NCI-H2107 treated with DMSO at 0.1 percent for 48 hours (cell line): Measurements from ENCODE around the gene IFRD2.
A peak's percentile ranks its signal among the peaks of the same experiment; 100 is the strongest.

Experiments used
- DNase-seq: peaks from one replicate; lab custom pipeline; 2025; ENCODE audit not compliant: unreplicated experiment; lab: John Stamatoyannopoulos, UW

The IFRD2 gene, protein sequence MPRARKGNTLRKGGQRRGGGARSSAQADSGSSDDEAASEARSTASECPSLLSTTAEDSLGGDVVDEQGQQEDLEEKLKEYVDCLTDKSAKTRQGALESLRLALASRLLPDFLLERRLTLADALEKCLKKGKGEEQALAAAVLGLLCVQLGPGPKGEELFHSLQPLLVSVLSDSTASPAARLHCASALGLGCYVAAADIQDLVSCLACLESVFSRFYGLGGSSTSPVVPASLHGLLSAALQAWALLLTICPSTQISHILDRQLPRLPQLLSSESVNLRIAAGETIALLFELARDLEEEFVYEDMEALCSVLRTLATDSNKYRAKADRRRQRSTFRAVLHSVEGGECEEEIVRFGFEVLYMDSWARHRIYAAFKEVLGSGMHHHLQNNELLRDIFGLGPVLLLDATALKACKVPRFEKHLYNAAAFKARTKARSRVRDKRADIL

DNA sequence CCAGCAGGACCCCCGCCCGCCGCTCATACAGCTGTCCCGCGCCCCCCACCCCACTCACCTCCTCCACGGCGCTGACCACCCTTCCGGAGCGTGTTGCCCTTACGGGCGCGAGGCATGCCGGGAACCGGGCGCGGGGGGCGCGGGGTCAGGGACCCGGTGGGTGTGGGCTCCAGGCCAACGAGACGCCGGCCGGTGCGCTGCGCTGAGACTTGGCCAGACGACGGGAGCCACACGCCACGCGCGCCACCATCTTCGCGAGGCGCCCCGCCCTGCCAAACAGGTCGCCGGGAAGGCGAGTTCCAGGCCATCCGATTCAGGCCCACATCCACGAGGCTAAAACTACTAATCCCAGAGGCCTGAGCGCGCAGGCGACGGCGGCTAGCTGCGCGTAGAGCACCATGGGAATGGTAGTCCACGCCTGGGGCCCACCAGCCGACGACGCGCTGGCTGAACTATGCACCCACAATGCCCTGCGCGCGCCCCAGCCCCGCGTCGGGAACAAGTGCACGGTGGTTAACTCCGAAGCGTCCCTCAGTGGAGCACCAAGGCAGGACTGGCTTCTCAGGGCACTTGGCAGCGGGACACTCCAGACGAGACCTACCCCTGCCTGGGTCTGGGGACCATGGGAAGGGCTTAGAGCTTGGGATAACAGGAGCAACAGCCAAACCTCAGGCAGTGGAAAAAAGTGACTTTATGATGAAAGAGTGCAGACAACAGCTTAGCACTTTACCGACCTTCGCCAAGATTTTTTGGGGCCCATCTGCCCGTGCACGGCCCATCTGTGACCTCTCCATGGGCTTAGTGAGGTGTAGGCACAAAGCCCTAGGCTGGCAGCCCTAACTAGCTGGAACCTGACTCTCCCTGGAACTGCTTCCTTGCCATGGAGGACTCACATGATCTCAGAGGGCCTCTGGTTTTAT lies at the start of gene IFRD2:
IFRD2 (minus strand) TSS at position 271 of the 920 bp plus-strand sequence; CDS start at position 116, 155 bp downstream.
- DNase-seq, result peak; percentile 65

DNA sequence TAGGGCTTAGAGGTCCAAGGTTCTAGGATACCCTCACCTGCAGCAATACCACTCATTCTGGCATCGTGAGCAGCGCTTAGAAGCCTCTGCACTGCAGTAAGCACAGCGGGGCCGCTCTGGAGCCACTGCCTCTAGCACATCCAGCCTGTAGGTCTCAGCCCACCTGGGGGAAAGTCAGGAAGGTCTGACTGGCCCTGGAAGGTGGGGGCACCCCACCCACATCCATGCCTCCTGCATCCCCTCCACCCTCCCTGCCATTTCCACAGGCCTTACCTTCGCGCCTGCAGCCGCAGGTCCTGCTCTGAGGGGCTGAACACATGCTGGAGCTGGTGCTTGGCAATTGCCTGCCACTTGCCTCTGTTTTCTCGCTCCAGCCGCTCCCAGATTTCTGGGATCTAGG lies 49.3 kb upstream of the IFRD2 start:
- no peak for DNase-seq

DNA sequence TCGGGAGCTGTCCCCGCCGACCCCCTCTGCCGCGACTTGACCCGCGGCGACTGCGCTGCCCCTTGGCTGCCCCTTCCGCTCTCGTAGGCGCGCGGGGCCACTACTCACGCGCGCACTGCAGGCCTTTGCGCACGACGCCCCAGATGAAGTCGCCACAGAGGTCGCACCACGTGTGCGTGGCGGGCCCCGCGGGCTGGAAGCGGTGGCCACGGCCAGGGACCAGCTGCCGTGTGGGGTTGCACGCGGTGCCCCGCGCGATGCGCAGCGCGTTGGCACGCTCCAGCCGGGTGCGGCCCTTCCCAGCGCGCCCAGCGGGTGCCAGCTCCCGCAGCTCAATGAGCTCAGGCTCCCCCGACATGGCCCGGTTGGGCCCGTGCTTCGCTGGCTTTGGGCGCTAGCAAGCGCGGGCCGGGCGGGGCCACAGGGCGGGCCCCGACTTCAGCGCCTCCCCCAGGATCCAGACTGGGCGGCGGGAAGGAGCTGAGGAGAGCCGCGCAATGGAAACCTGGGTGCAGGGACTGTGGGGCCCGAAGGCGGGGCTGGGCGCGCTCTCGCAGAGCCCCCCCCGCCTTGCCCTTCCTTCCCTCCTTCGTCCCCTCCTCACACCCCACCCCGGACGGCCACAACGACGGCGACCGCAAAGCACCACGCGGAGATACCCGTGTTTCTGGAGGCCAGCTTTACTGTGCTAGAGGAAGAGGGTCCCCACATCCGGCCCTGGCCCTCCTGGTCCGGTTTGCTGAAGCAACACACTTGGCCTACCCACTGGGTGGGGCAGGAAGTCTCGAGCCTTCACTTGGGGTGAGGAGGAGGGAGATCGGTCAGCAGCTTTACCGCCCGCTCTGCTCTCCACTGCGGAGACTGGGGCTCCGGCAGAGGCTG lies 48.5 kb upstream of the IFRD2 start, which contains the start of gene RASSF1:
RASSF1 (minus strand) TSS at position 389 of the 882 bp plus-strand sequence; CDS start at position 358, 31 bp downstream.
- DNase-seq, result no peak

DNA sequence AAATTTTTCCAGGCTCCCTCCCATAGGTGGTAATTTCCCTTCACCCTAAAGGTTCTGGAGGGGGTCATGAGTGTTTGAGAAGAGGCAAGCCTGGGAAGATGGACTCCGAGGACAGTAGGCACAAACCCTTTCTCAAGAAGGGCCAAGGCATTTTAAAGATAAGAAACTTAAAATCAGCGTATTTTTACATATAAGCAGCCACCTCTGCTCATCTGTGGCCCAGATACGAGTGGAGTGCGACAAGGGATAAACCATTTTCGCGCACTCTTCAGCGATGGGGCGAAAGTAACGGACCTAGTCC lies 47.9 kb upstream of the IFRD2 start:
- DNase-seq, result no peak

DNA sequence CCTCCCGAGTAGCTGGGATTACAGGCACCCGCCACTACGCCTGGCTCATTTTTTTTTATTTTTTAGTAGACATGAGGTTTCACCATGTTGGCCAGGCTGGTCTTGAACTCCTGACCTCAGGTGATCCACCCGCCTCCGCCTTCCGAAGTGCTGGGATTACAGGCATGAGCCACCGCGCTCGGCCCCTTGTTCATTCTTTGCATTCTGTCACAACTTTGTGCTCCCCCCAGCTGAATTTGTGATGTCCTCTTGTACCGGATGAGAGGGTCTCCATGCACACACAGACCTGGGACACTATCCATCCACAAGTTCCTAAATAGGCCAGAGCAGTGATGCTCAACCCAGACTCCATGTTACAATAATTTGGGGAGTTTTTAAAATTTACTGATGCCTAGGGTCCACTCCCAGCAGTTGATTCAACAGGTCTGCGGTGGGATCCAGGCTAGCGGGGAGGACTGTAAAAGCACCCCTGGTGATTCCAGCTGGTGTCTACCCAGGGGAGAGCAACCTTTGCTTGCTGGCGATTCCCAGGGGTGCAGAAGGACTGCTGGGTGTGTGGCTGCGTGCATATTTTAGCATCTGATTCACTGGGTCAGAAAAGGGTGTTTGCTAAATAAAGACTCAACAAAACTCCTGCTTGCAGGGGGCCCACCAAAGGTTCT lies 47.4 kb upstream of the IFRD2 start:
- no peak for DNase-seq

DNA sequence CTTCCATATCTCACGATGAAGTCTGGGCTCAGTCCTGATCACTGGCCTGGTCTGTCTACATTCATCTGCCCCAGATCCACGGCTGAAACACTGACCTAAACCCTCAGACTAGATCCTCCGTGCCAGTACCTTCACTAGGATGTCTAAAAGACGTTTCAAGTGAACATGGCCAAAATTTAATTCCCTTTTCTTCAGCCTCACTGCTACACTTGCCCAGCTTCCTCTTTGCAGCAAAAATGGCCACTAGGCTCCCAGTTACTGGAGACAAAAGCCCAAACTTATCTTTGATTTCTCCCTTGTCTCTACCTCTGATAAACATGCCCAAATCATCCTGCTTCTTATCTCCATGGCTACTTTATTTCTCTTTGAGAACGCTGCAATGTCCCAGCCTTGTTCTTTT lies 46.7 kb upstream of the IFRD2 start:
- no peak for DNase-seq

DNA sequence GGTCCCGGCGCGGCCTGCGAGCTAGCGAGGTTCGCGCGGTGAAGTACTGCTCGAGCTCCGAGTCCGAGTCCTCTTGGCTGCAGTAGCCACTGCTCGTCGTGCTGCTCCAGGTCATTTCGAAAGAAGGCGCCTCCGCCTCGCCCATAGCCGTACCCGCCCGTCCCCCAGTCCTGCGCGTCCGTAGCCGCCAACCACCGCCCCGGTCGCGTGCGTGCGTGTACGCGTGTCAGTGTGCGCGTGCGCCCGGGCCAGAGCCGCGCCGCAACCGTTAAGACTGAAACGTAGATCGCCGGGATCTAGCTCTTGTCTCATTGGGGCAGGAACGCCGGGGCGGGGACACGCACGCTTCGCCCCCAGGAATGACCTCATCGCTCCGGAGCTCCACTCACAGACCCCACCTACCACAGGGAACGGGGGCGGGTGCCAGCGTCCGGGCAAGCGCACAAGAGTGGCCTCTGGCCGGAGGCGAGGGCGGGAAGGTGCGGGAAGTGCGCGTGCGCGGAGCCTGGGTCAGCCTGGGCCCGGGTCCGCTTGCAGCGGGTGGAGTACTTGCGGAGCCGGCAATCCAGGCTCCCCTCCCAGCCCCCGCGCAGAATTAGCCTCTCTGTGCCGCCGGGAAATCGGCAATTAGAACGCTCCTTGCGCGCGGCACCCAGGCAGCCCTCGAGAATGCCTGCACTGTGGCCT lies 45.1 kb upstream of the IFRD2 start:
- DNase-seq, result peak; percentile 84

DNA sequence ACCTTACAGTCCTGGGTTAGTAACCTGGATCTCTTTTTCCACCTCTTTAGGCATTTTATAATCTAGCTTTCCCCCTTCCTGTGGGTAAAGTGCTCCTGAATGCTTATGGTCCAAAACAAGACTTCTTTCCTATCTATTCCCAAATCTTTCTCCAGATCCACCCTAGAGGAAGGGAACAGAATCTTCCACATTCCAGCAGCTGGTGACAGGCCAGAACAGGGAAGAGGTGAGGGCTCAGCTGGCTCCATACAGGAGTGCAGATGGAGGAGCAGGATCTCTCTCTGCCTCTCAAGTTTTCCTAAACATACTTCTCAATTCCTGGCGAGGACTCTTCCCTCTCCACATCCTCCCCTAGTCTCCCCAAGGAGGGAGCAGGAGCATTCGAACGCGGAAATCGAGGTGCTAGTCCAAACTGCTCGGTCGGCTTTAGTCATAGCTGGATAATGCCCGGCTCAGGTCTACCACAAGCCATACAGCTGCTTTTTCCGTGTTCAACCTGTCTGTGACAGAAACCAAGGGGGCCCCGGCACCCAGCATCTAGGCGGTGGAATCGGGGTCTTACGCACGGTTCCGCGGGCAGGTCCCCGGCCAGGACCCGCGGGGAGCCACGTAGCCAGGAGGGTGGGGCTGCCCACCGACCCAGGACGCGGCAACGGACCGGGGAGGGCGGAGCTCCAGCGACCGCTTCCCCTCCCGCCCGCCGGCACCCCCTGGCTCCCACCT lies 44.4 kb upstream of the IFRD2 start:
- DNase-seq, result no peak

DNA sequence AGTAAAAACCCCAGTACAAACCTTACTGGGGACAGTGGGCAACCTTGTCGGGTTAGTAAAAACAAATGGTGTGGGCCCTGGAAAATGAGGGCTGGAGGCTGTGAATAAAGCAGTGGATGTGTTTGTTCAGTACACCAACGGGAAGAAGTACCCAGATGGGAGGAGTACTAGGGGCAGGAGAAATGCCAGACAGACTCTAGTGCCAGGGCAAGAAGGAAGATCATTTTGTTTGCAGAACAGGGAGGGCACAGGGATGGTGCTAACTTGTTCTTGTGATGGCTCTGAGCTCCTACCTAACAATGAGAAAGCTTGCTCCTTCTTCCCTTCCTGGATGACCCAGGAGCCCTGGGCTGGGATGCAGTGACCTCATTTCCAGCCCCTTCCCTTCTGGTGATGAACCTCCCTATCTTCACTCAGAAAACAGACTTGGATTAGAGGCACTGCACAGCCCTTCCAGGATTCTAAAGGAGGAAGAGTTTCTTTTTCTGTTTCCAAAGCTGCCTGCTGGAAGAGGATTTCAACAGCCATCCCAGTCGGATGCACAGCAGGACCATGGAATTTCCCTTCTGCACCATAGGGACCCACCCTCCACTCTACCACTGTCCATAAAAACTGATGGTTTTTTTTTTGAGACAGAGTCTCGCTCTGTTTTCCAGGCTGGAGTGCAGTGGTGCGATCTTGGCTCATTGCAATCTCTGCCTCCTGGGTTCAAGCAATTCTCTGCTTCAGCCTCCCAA lies 42.3 kb upstream of the IFRD2 start:
- DNase-seq, result no peak

DNA sequence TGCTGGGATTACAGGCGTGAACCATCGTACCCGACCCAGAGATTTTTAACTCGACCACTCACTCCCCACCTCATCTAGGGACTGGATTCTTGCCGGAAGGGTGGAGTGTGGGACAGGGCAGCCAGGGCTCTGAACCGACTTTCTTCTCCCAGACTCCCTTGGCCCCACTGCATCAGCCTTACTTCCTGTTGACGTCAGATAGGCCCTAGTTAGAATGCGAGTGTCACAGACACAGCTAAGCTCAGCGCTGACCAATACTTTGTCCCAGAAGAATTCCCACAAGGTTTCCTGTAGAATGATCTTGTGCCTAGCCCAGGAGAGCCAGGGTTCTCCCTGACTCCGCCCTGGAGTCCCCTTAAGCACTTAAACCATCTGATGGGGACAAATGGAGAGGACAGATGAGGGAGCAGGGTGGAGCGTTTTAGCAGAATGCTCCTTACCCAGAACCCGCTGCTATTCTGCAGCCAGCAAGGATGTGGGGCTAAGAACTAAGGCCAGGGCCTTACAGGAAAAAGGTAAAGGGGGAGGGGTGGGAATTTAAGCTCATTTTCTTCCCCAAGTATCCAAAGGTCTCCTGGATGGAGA lies 41.6 kb upstream of the IFRD2 start:
- no peak for DNase-seq

DNA sequence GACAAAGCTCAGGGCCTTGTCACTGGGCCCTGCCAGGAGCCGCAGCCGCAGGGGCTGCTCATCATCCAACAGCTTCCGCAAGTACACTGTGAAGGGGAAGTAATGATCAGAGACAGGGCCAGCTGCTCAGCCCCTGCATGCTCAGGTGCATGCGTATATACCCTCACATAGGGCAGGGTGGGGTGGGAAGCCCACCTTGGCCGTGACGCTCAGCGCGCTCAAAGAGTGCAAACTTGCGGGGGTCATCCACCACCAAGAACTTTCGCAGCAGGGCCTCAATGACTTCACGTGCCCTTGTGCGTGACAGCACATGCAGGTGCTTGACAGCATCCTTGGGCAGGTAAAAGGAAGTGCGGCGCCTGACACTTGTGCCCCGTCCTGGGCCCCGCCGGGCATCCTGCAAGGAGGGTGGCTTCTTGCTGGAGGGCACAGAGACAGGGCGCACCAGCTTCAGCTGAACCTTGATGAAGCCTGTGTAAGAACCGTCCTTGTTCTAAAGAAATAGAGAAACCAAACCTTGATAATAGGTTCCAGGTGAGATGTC lies 39.2 kb upstream of the IFRD2 start:
- DNase-seq, result no peak

DNA sequence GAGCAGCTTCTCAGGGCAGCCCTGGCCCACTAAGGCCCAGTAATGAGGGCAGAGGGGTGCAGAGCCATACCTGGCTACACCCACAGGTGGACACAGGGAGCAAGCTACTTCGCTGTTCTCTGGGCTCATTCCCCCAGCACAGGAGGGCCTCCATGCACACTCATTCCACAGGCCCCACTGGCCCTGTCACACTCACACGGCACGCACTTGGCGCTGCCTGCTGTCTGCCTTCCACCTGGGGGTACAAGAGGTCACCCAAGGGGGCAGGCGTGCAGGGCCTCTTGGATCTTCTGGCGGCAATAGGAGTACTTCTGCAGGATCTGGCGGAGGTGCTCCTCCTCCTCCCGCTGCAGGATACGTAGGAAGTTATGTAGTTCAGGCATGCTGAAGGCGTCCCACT lies 38.1 kb upstream of the IFRD2 start:
- no peak for DNase-seq

DNA sequence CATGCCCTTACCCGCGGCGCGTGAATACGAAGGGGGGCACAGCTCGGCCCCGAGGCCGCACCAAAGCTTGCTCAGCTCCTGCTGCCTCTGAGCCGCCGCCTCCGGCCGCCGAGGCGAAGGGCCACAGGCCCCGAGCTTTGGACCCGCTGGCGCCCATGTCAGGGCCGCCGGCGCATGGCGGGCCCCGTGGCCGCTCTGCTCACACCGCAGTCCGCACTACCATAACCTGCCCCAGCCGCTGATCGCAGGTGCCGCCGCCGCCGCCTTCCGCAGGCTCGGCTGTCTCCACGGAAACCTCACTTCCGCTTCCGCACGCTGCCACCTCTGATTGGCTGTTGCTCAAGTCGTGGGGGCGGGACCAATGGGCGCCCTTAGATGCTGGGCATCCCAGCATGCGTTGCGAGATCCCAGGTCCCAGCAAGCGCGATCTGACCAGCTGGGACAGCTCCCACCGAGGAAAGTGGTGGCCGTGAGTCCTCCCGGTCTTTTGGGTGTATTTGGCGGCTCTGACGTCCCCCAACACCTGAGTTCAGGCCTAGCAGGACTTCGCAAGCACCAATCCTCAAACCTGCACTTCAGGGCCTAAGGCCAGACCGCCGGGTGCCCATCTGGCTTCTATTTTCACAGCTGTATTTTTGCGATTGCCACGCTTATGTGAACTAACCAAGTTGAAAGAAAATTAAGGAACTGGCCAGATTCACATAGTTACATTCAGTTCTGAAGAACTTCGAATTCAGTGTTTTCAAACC lies 35.9 kb upstream of the IFRD2 start, which contains the start of gene TUSC2:
TUSC2 (minus strand) TSS at position 281 of the 749 bp plus-strand sequence; CDS start at position 157, 124 bp downstream.
- peak; percentile 78 for DNase-seq

DNA sequence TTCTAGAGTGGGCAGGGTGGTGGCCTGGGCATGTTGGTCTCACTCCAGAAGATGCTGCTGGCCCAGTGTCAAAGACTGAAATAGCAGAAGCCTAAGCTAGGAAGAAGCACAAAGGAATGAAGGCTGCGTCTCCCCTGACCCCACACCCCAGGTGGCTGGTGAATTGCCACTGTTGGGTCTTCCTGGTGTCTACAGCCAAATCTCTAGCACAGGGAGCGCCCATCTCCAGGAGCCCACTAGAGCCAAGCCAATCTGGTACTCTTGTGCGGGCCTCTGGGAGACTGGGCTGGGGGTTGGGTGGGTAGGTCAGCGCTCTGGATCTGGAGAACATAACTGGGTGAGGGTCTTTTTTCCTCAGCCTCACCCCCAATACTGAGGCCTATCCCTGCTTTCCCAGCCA lies 34.9 kb upstream of the IFRD2 start:
- no peak for DNase-seq

DNA sequence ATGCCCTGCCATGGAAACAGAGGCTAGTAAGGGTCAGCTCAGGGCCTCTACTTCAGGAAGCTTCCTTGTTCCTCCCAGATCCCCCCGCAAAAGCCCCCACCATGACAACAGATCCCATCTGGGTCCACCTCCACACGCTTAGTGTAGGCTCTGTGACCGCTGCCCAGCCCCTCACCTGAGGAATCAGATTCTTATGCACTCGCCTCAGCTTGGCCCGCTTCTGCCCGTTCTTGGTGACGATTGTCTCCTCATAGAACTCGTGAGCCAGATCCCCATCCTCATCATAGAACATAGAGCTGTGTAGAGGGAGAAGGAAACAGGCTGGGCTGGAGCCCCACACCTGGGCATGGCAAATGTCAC lies 33.9 kb upstream of the IFRD2 start:
- DNase-seq, result no peak

DNA sequence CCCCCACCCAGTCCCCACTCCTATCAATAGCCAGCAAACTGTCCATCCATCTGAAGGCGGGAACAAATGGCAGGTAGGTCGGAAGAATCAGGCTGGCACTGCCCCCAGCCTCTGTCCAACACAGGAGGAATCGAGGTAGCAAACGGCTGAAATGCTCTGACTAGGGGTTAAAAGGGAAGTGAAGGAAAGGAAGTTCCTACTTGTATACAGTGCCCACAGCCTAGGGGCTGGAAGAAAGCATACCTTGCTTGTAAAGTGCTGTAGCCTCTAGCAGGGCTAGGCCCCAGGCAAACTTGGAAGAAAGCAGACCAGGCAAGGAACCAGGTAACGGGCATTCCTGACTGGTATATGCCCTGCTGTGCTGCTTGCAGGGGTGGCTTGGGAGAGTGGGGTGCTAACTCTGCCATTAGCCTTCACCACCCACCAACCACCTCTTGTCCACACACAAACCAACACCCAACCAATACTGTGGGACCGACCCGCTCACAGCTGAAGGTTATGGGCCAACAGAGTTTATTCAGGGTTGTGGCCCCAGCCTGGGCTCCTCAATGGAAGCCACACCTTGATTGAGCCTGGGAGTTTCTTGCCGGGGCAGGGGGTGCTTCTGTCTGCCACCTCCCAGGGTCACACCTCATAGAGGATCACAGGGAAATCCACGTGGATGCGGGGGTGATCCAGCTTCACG lies 33.4 kb upstream of the IFRD2 start:
- DNase-seq, result no peak

DNA sequence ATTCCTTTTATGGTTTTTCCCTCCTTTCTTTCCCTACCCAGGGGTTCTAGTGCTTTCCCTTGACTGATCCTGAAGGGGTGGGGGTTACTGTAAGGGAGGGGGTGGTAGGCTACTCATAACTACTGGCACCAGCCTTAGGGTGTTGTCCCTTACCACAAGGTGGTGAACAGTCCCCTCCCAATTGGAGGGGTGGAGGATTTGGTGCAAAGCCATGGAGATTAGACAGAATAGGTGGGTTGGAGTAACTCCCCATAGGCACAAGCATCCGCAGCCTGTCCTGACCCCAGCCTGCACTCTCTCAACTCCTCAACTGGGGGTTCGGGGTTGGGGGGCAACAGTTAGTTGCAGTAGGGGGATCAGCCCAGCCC lies 32.9 kb upstream of the IFRD2 start:
- no peak for DNase-seq
